GM19023 (cell line): ENCODE results near the gene ZDHHC14.

Source experiments
- ATAC-seq: cut with Tn5 transposase; IDR thresholded peaks from one replicate; pipeline ENCODE4 v1.9.1; 2021; ENCODE audit warnings: mild to moderate bottlenecking, moderate library complexity; ENCODE audit not compliant: unreplicated experiment

The ZDHHC14 gene

DNA sequence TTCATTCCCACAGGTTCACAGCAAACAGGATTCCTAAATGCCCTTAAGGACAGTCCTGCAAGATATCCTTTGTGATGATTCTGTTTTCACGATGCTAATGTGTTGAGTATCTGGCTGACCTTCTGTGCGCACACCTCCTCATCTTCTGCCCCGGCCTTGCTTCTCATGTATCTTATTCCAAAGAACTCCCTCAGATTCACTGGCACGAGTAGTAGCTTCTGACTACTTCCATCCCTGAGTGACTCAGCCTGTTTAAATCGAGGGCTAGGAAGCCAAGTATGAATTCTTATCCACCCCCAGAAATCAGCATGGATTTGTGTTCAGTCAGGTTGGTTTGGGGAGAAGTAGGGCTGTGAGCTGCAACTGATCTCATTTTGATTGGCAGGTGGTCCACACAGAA is 251.8 kb downstream of the ZDHHC14 start:
- ATAC-seq: no peak

GRCh38 chr6:157634546-157634945 is 253.6 kb downstream of the ZDHHC14 start:
- ATAC-seq: no peak

GRCh38 chr6:157635388-157636244 is 254.6 kb downstream of the ZDHHC14 start:
- ATAC-seq: no peak

- no peak for ATAC-seq
Observed at GRCh38 chr6:157637516-157637915, 256.5 kb downstream of the ZDHHC14 start.

GRCh38 chr6:157637941-157638662 is 257.1 kb downstream of the ZDHHC14 start:
- ATAC-seq: no peak

DNA sequence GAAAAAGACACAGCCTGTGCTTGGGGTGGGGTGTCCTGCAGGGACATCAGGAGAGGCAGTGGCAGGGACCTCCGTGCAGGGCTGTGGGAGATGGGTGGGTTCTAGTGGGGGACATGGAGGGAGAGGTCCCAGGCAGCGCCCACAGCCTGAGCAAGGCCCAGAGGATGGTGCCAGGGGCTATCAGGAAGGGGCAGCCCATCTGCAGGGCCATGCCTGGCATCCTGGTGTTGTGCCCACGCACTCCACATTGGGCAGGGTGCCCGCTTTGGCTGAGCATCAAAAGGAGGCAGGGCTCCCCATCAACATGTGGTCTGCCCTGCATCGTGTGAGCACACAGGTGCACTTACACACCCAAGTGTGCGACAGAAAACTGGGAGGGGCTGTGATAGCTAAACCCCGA is 257.8 kb downstream of the ZDHHC14 start:
- no peak for ATAC-seq

DNA sequence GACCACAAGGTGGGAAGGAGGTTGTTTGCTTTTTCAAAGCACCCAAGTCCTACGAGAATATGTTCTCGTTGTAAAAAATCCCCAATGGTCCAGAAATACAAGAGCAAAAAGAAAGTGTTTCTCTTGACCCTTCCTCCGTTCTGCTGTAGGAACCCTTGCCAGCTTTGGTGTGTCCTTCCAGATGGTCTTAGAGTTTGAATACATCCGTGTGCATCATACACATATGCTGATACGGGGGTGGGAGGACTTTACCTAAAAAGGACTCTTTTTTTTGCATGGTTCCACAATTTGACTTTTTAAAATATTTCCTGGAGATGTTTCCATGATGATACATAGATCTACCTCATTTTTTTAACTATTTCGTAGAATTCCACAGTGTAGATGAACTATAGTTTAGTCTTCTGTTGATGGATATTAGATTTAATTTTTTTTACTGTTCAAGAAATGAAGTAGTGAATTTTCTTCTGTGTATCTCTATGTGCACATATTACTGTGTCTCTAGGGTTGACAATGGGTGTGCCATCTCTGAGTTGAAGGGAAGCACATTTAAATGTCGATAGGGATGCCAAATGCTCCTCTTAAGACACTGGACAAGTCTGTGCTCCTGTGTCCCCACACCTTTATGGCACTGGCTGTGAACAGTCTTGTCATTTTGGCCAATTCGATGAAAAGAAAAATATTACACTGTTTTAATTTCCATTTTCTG is 259.9 kb downstream of the ZDHHC14 start:
- no peak for ATAC-seq

- ATAC-seq: no peak
Observed at GRCh38 chr6:157641837-157642236, 260.8 kb downstream of the ZDHHC14 start.

GRCh38 chr6:157642736-157643135 is 261.7 kb downstream of the ZDHHC14 start:
- no peak for ATAC-seq

- no peak for ATAC-seq
Observed at GRCh38 chr6:157644043-157644810, 263.2 kb downstream of the ZDHHC14 start.

DNA sequence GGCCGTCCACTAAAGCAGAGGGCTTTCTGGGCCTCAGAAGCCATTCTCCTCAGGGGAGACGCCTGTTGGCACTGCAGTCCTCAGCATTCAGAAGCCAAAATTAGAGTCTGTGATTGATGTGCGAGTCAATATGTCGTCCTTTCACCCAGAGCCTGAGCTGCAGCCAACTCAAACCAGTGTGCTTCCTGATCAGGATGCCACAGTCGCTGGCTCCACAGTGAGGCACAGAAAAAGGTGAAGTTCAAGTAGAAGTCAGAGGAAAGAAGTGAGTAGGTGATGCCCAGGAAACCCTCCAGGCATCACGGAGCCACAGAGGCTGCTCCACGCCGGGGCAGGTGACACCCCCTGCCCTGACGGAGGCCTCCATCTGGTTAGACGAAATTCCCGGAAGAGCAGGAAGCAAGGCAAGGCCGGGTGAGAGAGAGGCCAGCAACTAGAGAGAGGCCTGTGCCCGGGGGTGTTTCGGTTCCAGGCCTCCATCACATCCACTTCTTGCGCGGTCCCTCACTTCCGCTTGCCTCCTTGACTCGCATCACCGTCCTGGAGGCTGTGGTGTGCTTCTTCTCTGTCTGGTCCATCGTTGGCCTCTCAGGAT is 264.3 kb downstream of the ZDHHC14 start:
- no peak for ATAC-seq

- ATAC-seq: no peak
Observed at GRCh38 chr6:157646012-157646411, 265.0 kb downstream of the ZDHHC14 start.

DNA sequence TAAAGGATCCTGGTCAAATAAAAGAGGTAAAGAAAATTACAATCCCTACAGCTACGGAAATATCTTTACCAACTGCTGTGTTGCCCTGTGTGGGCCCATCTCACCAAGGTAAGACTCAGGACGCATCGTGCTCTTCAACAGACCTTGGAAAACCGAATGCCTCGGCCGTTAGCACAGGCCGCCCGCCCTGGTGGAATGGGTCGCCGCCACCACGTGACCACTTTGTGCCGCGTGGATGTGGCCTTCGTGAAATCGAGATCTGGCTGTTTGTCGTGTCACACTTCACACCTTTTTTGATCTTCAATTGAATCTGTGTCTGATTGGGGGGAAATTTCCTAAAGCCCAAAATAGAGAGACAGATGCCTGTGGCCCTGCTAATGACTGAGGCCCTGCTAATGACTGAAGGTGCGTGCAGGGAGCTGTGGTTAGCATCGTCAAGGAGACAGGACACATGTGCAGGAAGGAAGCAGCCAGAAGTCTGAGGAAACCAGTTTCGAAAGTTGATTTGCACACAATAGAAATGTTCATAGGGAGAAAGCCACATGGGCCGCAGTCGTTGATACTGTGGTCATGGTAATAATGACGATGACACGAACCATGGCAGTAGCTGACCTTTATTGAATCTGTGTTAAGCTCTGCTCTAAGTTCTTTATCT is 266.4 kb downstream of the ZDHHC14 start:
- no peak for ATAC-seq

- ATAC-seq: no peak
Observed at GRCh38 chr6:157648561-157648960, 267.6 kb downstream of the ZDHHC14 start.

DNA sequence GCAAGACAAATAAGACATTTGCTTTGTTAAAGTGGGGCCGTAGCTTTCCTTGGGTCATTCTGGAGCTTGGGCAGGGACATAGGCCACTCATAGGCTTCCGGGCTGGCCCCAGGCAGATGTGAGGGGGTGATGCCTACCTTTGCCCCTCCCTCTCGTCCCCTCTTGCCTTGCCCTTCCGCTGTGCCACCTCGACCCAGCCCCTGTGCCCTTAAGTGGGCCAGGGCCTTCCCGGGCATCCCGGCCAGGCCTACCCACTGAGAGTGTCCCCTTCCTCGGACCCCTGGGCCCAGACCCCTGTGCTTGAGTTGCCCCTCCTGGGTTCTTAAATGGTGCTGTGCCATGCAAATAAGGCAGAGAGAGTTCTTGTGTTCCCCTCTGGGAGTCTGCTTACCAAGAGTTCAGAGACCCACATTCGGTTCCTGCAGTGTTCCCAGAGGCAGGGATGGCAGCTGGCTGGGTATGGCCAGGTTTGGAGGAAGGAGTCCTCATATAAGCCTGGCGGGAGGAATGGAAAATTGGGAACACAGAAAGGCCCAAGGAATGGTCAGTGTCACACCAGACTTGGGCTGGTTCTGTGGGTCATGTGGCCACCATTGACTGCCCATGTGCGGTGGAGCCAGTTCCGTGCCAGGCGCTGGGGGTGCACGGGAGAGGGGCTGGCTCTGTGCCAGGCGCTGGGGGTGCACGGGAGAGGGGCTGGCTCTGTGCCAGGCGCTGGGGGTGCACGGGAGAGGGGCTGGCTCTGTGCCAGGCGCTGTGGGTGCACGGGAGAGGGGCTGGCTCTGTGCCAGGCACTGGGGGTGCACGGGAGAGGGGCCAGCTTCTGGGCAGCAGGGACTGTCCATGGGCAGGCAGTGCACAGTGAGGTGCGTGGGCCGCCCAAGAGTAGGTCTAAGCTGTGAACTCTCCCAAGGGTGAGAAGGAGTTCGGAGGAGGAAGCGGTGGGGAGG is 268.6 kb downstream of the ZDHHC14 start:
- ATAC-seq: no peak

DNA sequence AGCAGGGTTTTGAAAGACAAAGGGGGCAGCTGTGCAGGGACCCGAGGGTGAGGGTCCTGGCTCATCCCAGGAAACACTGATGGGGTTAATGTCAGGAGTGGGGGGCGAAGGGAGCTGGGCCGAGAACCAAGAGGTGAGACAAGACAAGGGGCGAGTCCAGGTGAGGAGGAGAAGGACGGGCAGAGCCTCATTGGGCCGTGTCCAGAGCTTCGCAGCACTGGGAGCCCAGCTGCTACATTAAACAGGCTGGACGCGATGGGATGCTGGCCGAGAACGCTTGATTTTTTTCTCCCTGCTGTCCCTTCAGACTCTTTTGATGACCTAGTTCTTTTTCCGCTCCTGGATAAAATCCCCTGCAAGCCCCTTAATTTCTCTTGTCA is 269.3 kb downstream of the ZDHHC14 start:
- no peak for ATAC-seq

DNA sequence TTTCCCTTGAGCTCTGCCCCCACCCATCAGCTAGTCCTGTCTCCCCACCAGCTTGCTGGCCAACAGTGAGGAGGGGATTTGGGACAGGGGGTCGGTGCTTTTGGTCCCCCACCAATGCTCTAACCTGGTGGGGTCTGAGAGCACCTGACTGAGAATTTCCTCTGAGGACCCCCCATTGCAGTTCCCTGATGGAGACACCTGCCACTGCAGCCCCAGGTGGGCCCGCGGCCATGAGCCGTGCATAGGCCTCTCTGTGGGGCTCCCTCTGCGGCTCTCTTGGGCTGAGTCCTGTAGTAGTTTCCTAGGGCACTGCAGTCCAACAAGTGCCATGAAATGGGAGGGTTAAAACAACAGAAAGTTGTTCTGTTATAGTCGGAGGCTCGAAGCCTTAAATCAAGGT is 269.8 kb downstream of the ZDHHC14 start:
- no peak for ATAC-seq

DNA sequence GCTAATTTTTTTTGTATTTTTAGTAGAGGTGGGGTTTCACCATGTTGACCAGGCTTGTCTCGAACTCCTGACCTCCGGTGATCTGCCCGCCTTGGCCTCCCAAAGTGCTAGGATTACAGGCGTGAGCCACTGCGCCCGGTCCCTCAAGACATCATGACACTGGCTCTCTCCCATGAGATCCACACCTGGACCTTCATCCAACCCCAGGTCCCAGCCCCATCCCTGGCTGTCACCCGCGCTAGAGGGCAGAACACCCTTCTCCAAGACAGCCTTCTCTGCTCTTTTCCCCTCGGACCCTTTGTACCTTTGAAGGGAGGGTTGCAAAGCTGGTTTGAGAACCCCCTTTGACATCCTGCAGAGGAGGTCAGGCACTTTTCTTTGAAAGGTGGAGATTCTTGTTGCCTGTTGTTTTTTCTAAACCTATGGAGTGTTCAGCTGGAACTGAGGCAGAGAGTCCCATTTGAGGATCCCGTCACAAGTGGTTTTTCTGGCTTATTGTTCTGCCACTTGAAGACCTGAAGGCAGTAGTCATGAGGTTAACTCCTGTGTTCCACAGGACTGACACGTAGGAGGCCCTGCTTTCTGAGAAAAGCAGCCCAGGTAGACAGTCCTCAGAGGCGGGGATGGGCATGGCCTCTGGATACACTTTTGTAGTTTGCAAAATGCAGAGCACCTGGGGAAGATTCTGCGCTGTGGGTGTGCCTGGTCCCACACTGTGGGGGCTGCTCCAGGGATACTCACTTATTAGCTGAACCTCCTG is 270.9 kb downstream of the ZDHHC14 start:
- no peak for ATAC-seq
